Measurements from ENCODE around the gene RPS27.
"Not testable (repeated sequence)": the region's sequence is repeated elsewhere in the genome, so short reads cannot be mapped to it uniquely, and the experiment has no call there.

The RPS27 gene

GRCh38 chr1:154012543-154012942, 22.0 kb downstream of the RPS27 start:
- H3K27ac ChIP-seq (ENCODE audit: low read length); DNase-seq (ENCODE audit: low read depth, low spot score); H3K4me1 ChIP-seq (ENCODE audit: control insufficient read depth, insufficient read depth, low read length); H3K36me3 ChIP-seq (ENCODE audit: control insufficient read depth, insufficient read depth, low read length); H3K9me3 ChIP-seq (ENCODE audit: control insufficient read depth, insufficient read depth, low read length); H3K27me3 ChIP-seq (ENCODE audit: control insufficient read depth, insufficient read depth, low read length); H3K4me3 ChIP-seq (ENCODE audit: low read length): not testable (repeated sequence)
- WGBS (ENCODE audit: insufficient coverage, insufficient read length), result no CpG with 5 or more reads among the region's 14 CpGs

GRCh38 chr1:154014154-154014907, 23.8 kb downstream of the RPS27 start:
- no peaks in the 10 kb centered on the region for H3K9me3 ChIP-seq (ENCODE audit: control insufficient read depth, insufficient read depth, low read length)
- no peak for DNase-seq (ENCODE audit: low read depth, low spot score)
- no peak overlapping the region for H3K27ac ChIP-seq (ENCODE audit: low read length)
- WGBS (ENCODE audit: insufficient coverage, insufficient read length), result no CpG with 5 or more reads among the region's 3 CpGs
- H3K27me3 ChIP-seq (ENCODE audit: control insufficient read depth, insufficient read depth, low read length), result no peaks in the 10 kb centered on the region
- no peaks in the 10 kb centered on the region for H3K36me3 ChIP-seq (ENCODE audit: control insufficient read depth, insufficient read depth, low read length)
- no peaks in the 10 kb centered on the region for H3K4me1 ChIP-seq (ENCODE audit: control insufficient read depth, insufficient read depth, low read length)
- no peak overlapping the region for H3K4me3 ChIP-seq (ENCODE audit: low read length)

- no peak for DNase-seq (ENCODE audit: low read depth, low spot score)
- no peak overlapping the region for H3K4me3 ChIP-seq (ENCODE audit: low read length)
- H3K36me3 ChIP-seq (ENCODE audit: control insufficient read depth, insufficient read depth, low read length), result no peaks in the 10 kb centered on the region
- WGBS (ENCODE audit: insufficient coverage, insufficient read length), result no CpG with 5 or more reads among the region's 4 CpGs
- H3K27ac ChIP-seq (ENCODE audit: low read length), result no peak overlapping the region
- H3K9me3 ChIP-seq (ENCODE audit: control insufficient read depth, insufficient read depth, low read length), result no peaks in the 10 kb centered on the region
- no peaks in the 10 kb centered on the region for H3K4me1 ChIP-seq (ENCODE audit: control insufficient read depth, insufficient read depth, low read length)
- H3K27me3 ChIP-seq (ENCODE audit: control insufficient read depth, insufficient read depth, low read length), result no peaks in the 10 kb centered on the region
Observed at GRCh38 chr1:154019269-154019668, 28.7 kb downstream of the RPS27 start.

- Histone ChIP-seq H3K36me3 (ENCODE audit: control insufficient read depth, insufficient read depth, low read length) (no peaks in the 10 kb centered on the region), H3K27ac (ENCODE audit: low read length) (no peak overlapping the region), H3K4me3 (ENCODE audit: low read length) (no peak overlapping the region), H3K4me1 (ENCODE audit: control insufficient read depth, insufficient read depth, low read length) (no peaks in the 10 kb centered on the region), H3K27me3 (ENCODE audit: control insufficient read depth, insufficient read depth, low read length) (no peaks in the 10 kb centered on the region), H3K9me3 (ENCODE audit: control insufficient read depth, insufficient read depth, low read length) (no peaks in the 10 kb centered on the region)
- no CpG with 5 or more reads among the region's 1 CpG for WGBS (ENCODE audit: insufficient coverage, insufficient read length)
- no peak for DNase-seq (ENCODE audit: low read depth, low spot score)
Observed at GRCh38 chr1:154019940-154020339, 29.4 kb downstream of the RPS27 start.

GRCh38 chr1:154033697-154034096, 43.1 kb downstream of the RPS27 start:
- not testable (repeated sequence) for H3K4me1 ChIP-seq (ENCODE audit: control insufficient read depth, insufficient read depth, low read length); DNase-seq (ENCODE audit: low read depth, low spot score); H3K4me3 ChIP-seq (ENCODE audit: low read length); H3K36me3 ChIP-seq (ENCODE audit: control insufficient read depth, insufficient read depth, low read length); H3K27me3 ChIP-seq (ENCODE audit: control insufficient read depth, insufficient read depth, low read length); H3K9me3 ChIP-seq (ENCODE audit: control insufficient read depth, insufficient read depth, low read length); H3K27ac ChIP-seq (ENCODE audit: low read length)
- no CpG with 5 or more reads among the region's 1 CpG for WGBS (ENCODE audit: insufficient coverage, insufficient read length)
